Heart right ventricle (tissue), 16 donors: ENCODE data around the gene ZNF426. TPM values are rescaled to one million over a fixed set of nuclear protein-coding genes. Genes with fewer than 3 reads are reported as not detected.

Experiments
- ATAC-seq, 8 donors: fragments of 200-7000 bp; cut with Tn5 transposase; one replicate each; pipeline ENCODE4 v1.9.1; 2020; ENCODE audit warnings: mild to moderate bottlenecking in 8 of 8, moderate library complexity in 8 of 8, moderate number of reproducible peaks in 1 of 8
- DNase-seq, 2 donors: peaks; one replicate each; pipeline ENCODE4 v3.0.0-alpha.2; 2020
- H3K27ac ChIP-seq, 10 donors: fragments of 200-600 bp; sonication (generic) in 2 of 10; one replicate each; pipeline versions ENCODE4 v1.5.0 to v1.8.0; 2020 to 2022; ENCODE audit warnings: mild to moderate bottlenecking in 3 of 10
- H3K27me3 ChIP-seq, 7 donors: fragments of 200-600 bp; one replicate each; pipeline ENCODE4 v1.8.0; 2021 to 2022; ENCODE audit warnings: mild to moderate bottlenecking in 2 of 7
- H3K36me3 ChIP-seq, 9 donors: fragments of 200-600 bp; sonication (generic) in 1 of 9; one replicate each; pipeline versions ENCODE4 v1.5.0 to v1.8.0; 2020 to 2022; ENCODE audit warnings: mild to moderate bottlenecking in 2 of 9
- H3K4me1 ChIP-seq, 9 donors: fragments of 200-600 bp; sonication (generic) in 1 of 9; one replicate each; pipeline versions ENCODE4 v1.5.0 to v1.8.0; 2020 to 2022; ENCODE audit warnings: mild to moderate bottlenecking in 4 of 9
- H3K4me3 ChIP-seq, 10 donors: fragments of 200-600 bp; sonication (generic) in 2 of 10; one replicate each; pipeline versions ENCODE4 v1.5.0 to v1.8.0; 2020 to 2022; ENCODE audit warnings: mild to moderate bottlenecking in 7 of 10, moderate library complexity in 2 of 10
- H3K9me3 ChIP-seq, 11 donors: fragments of 200-600 bp in 10 of 11; sonication (generic) in 2 of 11; one replicate each; pipeline versions ENCODE4 v1.5.0 to v1.8.0; 2013 to 2022; ENCODE audit warnings: mild to moderate bottlenecking in 2 of 11, control low read depth in 1 of 11, moderate library complexity in 1 of 11
- CTCF ChIP-seq, 9 donors: fragments of 200-600 bp; sonication (generic) in 2 of 9; IDR thresholded peaks; one replicate each; pipeline versions ENCODE4 v1.5.0 to v1.8.0; 2021 to 2022; ENCODE audit warnings: antibody characterized with exemption in 9 of 9, mild to moderate bottlenecking in 5 of 9, moderate library complexity in 1 of 9
- WGBS, 2 donors: extraction: QIAGEN DNeasy Blood & Tissue Kit; methylation state at CpG; one replicate each; pipeline ENCODE4 v1.1.7; 2013; ENCODE audit warnings: inconsistent platforms in 1 of 2; 5-methylcytosine and 5-hydroxymethylcytosine counted together
- intact Hi-C, 10 donors: fragments of 100-400 bp; cut with DNase I; formaldehyde crosslinking; loops; one replicate each; pipeline versions ENCODE4 v1.11.1 to v1.14.2; 2022
- polyA plus RNA-seq, 2 donors: library from polyadenylated mRNA; stranded (reverse); fragments of 200-250 nt; gene quantifications; one replicate each; pipeline ENCODE4 v1.2.3, GENCODE V29; 2013
- total RNA-seq, 10 donors: library from RNA; stranded (reverse); fragmentation: NEBNext Ultra II Directional in 3 of 10; extraction: Animal tissue kit (Norgen Biotek cat#: 25700) in 3 of 10; gene quantifications; one replicate each; pipeline versions ENCODE4 v1.2.1 to v1.2.4, GENCODE V29; 2021 to 2023
- donor health status: Arrhythmogenic right ventricular cardiomyopathy.
- donor health status: ischemic (EF 13 %, LVEDD 7.1; RV severe dilation, severe dysfunction).
- donor health status: healthy with polysubstance abuse.
- donor health status: DM: no; HTN: yes; CAD: no.
- donor health status: DM: no; HTN: no; CAD: no.
- donor health status: ischemic (EF 25% LVEDD 6.9; RV normal size, moderate dysfunction).
- donor health status: ischemic (EF 25% LVEDD 5.7; RV mildly dilated, moderate dysfunction).
- donor health status: healthy.
- donor health status: DM: yes; HTN: yes; CAD: no.
- donor health status: Ischemic cardiomyopathy.
- donor health status: ischemic (EF 35%, LVEDD 5.7; RV mildly dilated, moderate dysfunction).
- donor health status: nonischemic (EF 11% LVEDD 7.7; RV severe dilation, severe dysfunction).
- donor health status: DM: yes; HTN: yes; CAD: no.
- donor health status: PGD.
- donor health status: ischemic (EF 29% LVEDD 5.4; RV normal size, mild dysfunction).
- donor health status: nonischemic (EF 23%, LVEDD 6.1; RV moderate dilation, normal function).

ZNF426 gene
- total and polyA plus RNA-seq, 12 donors: 2.6 to 20.2 (median 16.0) TPM

GRCh38 chr19:9487016-9487415 lies 51.4 kb downstream of the ZNF426 start:
- no peaks in the 10 kb centered on the region for H3K4me1 ChIP-seq
- ATAC-seq (no peak), DNase-seq (no peak)
- no peaks in the 10 kb centered on the region for H3K36me3 ChIP-seq
- H3K9me3 ChIP-seq: peaks cover 0 to 77% (median 35%) of the 10 kb centered on the region in 11 donors
- no peak for TF ChIP-seq CTCF (IDR thresholded peaks at IDR 0.05)
- no peak overlapping the region for H3K27ac ChIP-seq
- intact Hi-C loops: no loop called here
- no peak overlapping the region for H3K4me3 ChIP-seq
- no peaks in the 10 kb centered on the region for H3K27me3 ChIP-seq
- 88 to 89% methylated on average over 2 of the region's 2 CpGs for WGBS, 2 donors

GRCh38 chr19:9485140-9485539 lies 53.3 kb downstream of the ZNF426 start:
- no peaks in the 10 kb centered on the region for H3K27me3 ChIP-seq
- intact Hi-C loops: no loop called here
- TF ChIP-seq CTCF (IDR thresholded peaks at IDR 0.05): no peak
- H3K27ac ChIP-seq: no peak overlapping the region
- WGBS, 2 donors: 85 to 87% methylated on average over 2 of the region's 2 CpGs
- no peak for DNase-seq
- ATAC-seq: no peak
- H3K4me3 ChIP-seq: no peak overlapping the region
- no peaks in the 10 kb centered on the region for H3K36me3 ChIP-seq
- peaks cover 0 to 83% (median 36%) of the 10 kb centered on the region in 11 donors for H3K9me3 ChIP-seq
- no peaks in the 10 kb centered on the region for H3K4me1 ChIP-seq

GRCh38 chr19:9474975-9475374 lies 63.5 kb downstream of the ZNF426 start:
- ATAC-seq (no peak), DNase-seq (no peak)
- intact Hi-C loops: no loop called here
- H3K9me3 ChIP-seq: peaks cover 0 to 65% (median 21%) of the 10 kb centered on the region in 11 donors
- TF ChIP-seq CTCF (IDR thresholded peaks at IDR 0.05): no peak
- H3K4me3 ChIP-seq: no peak overlapping the region
- H3K27ac ChIP-seq: no peak overlapping the region
- H3K27me3 ChIP-seq: no peaks in the 10 kb centered on the region
- no peaks in the 10 kb centered on the region for H3K4me1 ChIP-seq
- H3K36me3 ChIP-seq: no peaks in the 10 kb centered on the region

Other genes with a start within 250 kb of the ZNF426 start
- gene ZNF699, start 228.8 kb downstream of the ZNF426 start, total RNA-seq: 1 to 10 TPM; 2.7 to 6.5 (median 4.2) TPM
- gene ZNF699, start 228.8 kb downstream of the ZNF426 start, polyA plus RNA-seq: under 1 TPM; 0.80 to 0.99 TPM
- 10 to 100 TPM in 9 of 10 donors, 1 to 10 TPM in 1; 9.8 to 21.2 (median 17.5) TPM for gene ZNF559, start 214.5 kb downstream of the ZNF426 start, total RNA-seq
- 10 to 100 TPM; 13.1 to 42.8 TPM for gene ZNF559, start 214.5 kb downstream of the ZNF426 start, polyA plus RNA-seq
- 1 to 10 TPM; 1.6 to 4.1 (median 3.0) TPM for gene ZNF177, start 175.6 kb downstream of the ZNF426 start, total RNA-seq
- 1 to 10 TPM; 2.0 to 6.8 TPM for gene ZNF177, start 175.6 kb downstream of the ZNF426 start, polyA plus RNA-seq
- 1 to 10 TPM; 4.8 to 9.1 (median 7.8) TPM for gene ZNF266, start 103.1 kb downstream of the ZNF426 start, total RNA-seq
- gene ZNF266, start 103.1 kb downstream of the ZNF426 start, polyA plus RNA-seq: 10 to 100 TPM; 10.3 to 22.9 TPM
- gene ZNF560, start 40.0 kb downstream of the ZNF426 start, total RNA-seq: under 1 TPM in 3 of 10 donors, not detected in 7; 0.09 to 0.35 (median 0.13) TPM
- under 1 TPM in 1 of 2 donors, not detected in 1; 0.01 TPM for gene ZNF560, start 40.0 kb downstream of the ZNF426 start, polyA plus RNA-seq
- 10 to 100 TPM; 15.8 to 22.5 (median 19.6) TPM for gene ZNF121, start 45.9 kb upstream of the ZNF426 start, total RNA-seq
- gene ZNF121, start 45.9 kb upstream of the ZNF426 start, polyA plus RNA-seq: 1 to 10 TPM; 3.3 to 9.8 TPM
- gene ZNF561, start 82.6 kb upstream of the ZNF426 start, total RNA-seq: 10 to 100 TPM; 19.1 to 26.6 (median 23.7) TPM
- gene ZNF561, start 82.6 kb upstream of the ZNF426 start, polyA plus RNA-seq: 10 to 100 TPM in 1 of 2 donors, 1 to 10 TPM in 1; 8.2 to 18.6 TPM
- gene ZNF562, start 136.5 kb upstream of the ZNF426 start, total RNA-seq: 10 to 100 TPM; 18.8 to 24.3 (median 21.5) TPM
- 1 to 10 TPM; 3.4 to 8.1 TPM for gene ZNF562, start 136.5 kb upstream of the ZNF426 start, polyA plus RNA-seq
- 10 to 100 TPM in 5 of 10 donors, 1 to 10 TPM in 5; 6.2 to 16.2 (median 10.1) TPM for gene ZNF846, start 230.1 kb upstream of the ZNF426 start, total RNA-seq
- gene ZNF846, start 230.1 kb upstream of the ZNF426 start, polyA plus RNA-seq: 10 to 100 TPM in 1 of 2 donors, 1 to 10 TPM in 1; 3.9 to 21.4 TPM